ENCODE data around the gene TM9SF1.
"Not testable (repeated sequence)": the region's sequence is repeated elsewhere in the genome, so short reads cannot be mapped to it uniquely, and the experiment has no call there.

DNA sequence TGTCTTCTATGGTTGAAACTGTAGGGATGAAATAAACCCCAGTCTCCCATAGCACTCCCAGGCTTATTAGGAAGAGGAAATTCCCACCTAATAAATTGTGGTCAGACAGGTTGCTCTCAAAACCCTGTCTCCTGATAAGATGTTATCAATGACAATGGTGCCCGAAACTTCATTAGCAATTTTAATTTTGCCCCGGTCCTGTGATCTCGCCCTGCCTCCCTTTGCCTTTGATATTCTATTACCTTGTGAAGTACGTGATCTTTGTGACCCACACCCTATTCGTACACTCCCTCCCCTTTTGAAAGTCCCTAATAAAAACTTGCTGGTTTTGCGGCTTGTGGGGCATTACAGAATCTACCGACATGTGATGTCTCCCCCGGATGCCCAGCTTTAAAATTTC is 7.3 kb upstream of the TM9SF1 start:
- TF ChIP-seq FOXM1 (IDR thresholded peaks at IDR 0.05; ENCODE audit: low read depth, low read length); SP1 (IDR thresholded peaks at IDR 0.05; ENCODE audit: low read depth, low read length); ESRRA (IDR thresholded peaks at IDR 0.05; ENCODE audit: low read length); POLR2A (IDR thresholded peaks at IDR 0.05; ENCODE audit: low read depth, low read length); FOS (IDR thresholded peaks at IDR 0.05; ENCODE audit: borderline replicate concordance, extremely low read depth, insufficient read length); NR2C2 (IDR thresholded peaks at IDR 0.05; ENCODE audit: borderline replicate concordance, control insufficient read depth, insufficient read length, low read depth); NR2F1 (conservative IDR thresholded peaks at IDR 0.05); CBFB (IDR thresholded peaks at IDR 0.05; ENCODE audit: low read depth); RBBP5 (conservative IDR thresholded peaks at IDR 0.05): not testable (repeated sequence)
- TF ChIP-seq, protein P1, sequence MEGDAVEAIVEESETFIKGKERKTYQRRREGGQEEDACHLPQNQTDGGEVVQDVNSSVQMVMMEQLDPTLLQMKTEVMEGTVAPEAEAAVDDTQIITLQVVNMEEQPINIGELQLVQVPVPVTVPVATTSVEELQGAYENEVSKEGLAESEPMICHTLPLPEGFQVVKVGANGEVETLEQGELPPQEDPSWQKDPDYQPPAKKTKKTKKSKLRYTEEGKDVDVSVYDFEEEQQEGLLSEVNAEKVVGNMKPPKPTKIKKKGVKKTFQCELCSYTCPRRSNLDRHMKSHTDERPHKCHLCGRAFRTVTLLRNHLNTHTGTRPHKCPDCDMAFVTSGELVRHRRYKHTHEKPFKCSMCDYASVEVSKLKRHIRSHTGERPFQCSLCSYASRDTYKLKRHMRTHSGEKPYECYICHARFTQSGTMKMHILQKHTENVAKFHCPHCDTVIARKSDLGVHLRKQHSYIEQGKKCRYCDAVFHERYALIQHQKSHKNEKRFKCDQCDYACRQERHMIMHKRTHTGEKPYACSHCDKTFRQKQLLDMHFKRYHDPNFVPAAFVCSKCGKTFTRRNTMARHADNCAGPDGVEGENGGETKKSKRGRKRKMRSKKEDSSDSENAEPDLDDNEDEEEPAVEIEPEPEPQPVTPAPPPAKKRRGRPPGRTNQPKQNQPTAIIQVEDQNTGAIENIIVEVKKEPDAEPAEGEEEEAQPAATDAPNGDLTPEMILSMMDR (IDR thresholded peaks at IDR 0.05 in 2 of 3, conservative IDR thresholded peaks at IDR 0.05 in 1 of 3; ENCODE audit: control insufficient read depth in 2 of 3, extremely low read depth in 1 of 3, insufficient read depth in 1 of 3, low read depth in 3 of 3, low read length in 3 of 3), result not testable (repeated sequence)
- TF ChIP-seq, protein P2, sequence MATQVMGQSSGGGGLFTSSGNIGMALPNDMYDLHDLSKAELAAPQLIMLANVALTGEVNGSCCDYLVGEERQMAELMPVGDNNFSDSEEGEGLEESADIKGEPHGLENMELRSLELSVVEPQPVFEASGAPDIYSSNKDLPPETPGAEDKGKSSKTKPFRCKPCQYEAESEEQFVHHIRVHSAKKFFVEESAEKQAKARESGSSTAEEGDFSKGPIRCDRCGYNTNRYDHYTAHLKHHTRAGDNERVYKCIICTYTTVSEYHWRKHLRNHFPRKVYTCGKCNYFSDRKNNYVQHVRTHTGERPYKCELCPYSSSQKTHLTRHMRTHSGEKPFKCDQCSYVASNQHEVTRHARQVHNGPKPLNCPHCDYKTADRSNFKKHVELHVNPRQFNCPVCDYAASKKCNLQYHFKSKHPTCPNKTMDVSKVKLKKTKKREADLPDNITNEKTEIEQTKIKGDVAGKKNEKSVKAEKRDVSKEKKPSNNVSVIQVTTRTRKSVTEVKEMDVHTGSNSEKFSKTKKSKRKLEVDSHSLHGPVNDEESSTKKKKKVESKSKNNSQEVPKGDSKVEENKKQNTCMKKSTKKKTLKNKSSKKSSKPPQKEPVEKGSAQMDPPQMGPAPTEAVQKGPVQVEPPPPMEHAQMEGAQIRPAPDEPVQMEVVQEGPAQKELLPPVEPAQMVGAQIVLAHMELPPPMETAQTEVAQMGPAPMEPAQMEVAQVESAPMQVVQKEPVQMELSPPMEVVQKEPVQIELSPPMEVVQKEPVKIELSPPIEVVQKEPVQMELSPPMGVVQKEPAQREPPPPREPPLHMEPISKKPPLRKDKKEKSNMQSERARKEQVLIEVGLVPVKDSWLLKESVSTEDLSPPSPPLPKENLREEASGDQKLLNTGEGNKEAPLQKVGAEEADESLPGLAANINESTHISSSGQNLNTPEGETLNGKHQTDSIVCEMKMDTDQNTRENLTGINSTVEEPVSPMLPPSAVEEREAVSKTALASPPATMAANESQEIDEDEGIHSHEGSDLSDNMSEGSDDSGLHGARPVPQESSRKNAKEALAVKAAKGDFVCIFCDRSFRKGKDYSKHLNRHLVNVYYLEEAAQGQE (IDR thresholded peaks at IDR 0.05; ENCODE audit: low read depth, low read length), result not testable (repeated sequence)
- TF ChIP-seq, protein P3, sequence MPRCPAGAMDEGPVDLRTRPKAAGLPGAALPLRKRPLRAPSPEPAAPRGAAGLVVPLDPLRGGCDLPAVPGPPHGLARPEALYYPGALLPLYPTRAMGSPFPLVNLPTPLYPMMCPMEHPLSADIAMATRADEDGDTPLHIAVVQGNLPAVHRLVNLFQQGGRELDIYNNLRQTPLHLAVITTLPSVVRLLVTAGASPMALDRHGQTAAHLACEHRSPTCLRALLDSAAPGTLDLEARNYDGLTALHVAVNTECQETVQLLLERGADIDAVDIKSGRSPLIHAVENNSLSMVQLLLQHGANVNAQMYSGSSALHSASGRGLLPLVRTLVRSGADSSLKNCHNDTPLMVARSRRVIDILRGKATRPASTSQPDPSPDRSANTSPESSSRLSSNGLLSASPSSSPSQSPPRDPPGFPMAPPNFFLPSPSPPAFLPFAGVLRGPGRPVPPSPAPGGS (IDR thresholded peaks at IDR 0.05; ENCODE audit: borderline replicate concordance, insufficient read depth, low read depth, low read length, poor library complexity, severe bottlenecking), result not testable (repeated sequence)
- TF ChIP-seq, protein P4, sequence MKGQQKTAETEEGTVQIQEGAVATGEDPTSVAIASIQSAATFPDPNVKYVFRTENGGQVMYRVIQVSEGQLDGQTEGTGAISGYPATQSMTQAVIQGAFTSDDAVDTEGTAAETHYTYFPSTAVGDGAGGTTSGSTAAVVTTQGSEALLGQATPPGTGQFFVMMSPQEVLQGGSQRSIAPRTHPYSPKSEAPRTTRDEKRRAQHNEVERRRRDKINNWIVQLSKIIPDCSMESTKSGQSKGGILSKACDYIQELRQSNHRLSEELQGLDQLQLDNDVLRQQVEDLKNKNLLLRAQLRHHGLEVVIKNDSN (IDR thresholded peaks at IDR 0.05; ENCODE audit: borderline replicate concordance, extremely low read length, insufficient read depth, low read depth, low read length), result not testable (repeated sequence)
- TF ChIP-seq, protein P5, sequence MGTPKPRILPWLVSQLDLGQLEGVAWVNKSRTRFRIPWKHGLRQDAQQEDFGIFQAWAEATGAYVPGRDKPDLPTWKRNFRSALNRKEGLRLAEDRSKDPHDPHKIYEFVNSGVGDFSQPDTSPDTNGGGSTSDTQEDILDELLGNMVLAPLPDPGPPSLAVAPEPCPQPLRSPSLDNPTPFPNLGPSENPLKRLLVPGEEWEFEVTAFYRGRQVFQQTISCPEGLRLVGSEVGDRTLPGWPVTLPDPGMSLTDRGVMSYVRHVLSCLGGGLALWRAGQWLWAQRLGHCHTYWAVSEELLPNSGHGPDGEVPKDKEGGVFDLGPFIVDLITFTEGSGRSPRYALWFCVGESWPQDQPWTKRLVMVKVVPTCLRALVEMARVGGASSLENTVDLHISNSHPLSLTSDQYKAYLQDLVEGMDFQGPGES (IDR thresholded peaks at IDR 0.05), result not testable (repeated sequence)

Data from GM12878 (cell line).